HG02943 (cell line): Measurements from ENCODE around the gene LAMA5.
A peak's percentile ranks its signal among the peaks of the same experiment; 100 is the strongest.
"Not testable (repeated sequence)": the region's sequence is repeated elsewhere in the genome, so short reads cannot be mapped to it uniquely, and the experiment has no call there.

Experiments used
- ATAC-seq: cut with Tn5 transposase; IDR thresholded peaks from one replicate; pipeline ENCODE4 v1.9.1; 2021; ENCODE audit warnings: mild to moderate bottlenecking, low read depth, moderate library complexity; ENCODE audit not compliant: unreplicated experiment

Gene LAMA5

GRCh38 chr20:62390317-62391164 lies 23.4 kb upstream of the LAMA5 start:
- ATAC-seq: no peak

- ATAC-seq: no peak
Measured at GRCh38 chr20:62389601-62390087, 22.5 kb upstream of the LAMA5 start.

GRCh38 chr20:62388839-62389600 lies 21.9 kb upstream of the LAMA5 start:
- no peak for ATAC-seq

GRCh38 chr20:62387933-62388635 lies 21.0 kb upstream of the LAMA5 start:
- no peak for ATAC-seq

GRCh38 chr20:62387219-62387913 lies 20.3 kb upstream of the LAMA5 start:
- peak; percentile 9 for ATAC-seq

- peak; percentile 79 for ATAC-seq
Measured at GRCh38 chr20:62386383-62387218, 19.5 kb upstream of the LAMA5 start, which contains the start of gene RPS21. Gene RPS21, plus strand, starts transcription at chr20:62387103. Its CDS starts 236 bp downstream, at chr20:62387339.

GRCh38 chr20:62382306-62383198 lies 15.4 kb upstream of the LAMA5 start:
- ATAC-seq: no peak

- no peak for ATAC-seq
Measured at GRCh38 chr20:62381842-62382241, 14.7 kb upstream of the LAMA5 start.

- no peak for ATAC-seq
Measured at GRCh38 chr20:62381202-62381797, 14.2 kb upstream of the LAMA5 start.

- no peak for ATAC-seq
Measured at GRCh38 chr20:62378215-62378614, 11.1 kb upstream of the LAMA5 start.

GRCh38 chr20:62377615-62378178 lies 10.6 kb upstream of the LAMA5 start:
- ATAC-seq: no peak

- ATAC-seq: no peak
Measured at GRCh38 chr20:62377064-62377461, 10.0 kb upstream of the LAMA5 start.

- ATAC-seq: no peak
Measured at GRCh38 chr20:62376112-62377063, 9.3 kb upstream of the LAMA5 start.

- ATAC-seq: no peak
Measured at GRCh38 chr20:62374331-62375152, 7.4 kb upstream of the LAMA5 start.

GRCh38 chr20:62373631-62374179 lies 6.6 kb upstream of the LAMA5 start:
- ATAC-seq: not testable (repeated sequence)
